DMS153 treated with DMSO at 0.1 percent for 48 hours (cell line): ENCODE results near the gene STARD8.
"Not testable (repeated sequence)": the region's sequence is repeated elsewhere in the genome, so short reads cannot be mapped to it uniquely, and the experiment has no call there.

ENCODE experiments used
- DNase-seq: peaks from one replicate; lab custom pipeline; 2025; ENCODE audit not compliant: unreplicated experiment; lab: John Stamatoyannopoulos, UW

The STARD8 gene

DNA sequence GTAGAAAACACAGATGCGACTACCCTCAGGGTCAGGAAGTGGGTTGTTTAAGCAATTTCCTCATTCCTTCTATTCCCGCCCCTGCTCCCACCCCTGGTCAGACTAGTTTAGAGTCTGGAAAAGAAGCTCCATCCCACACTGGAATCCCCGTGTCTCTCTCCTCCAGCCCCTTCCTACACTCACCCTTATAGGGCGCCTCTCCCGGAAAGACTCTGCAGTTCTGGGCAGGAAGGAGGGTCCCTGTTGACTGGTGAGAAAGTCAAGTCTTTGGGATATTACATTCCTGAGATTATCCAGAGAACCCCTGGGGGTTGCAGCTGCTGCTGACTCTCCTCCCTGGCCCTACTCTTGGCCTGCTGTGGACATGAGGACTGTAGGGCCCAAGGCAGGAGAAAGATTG is 11.9 kb downstream of the STARD8 start:
- no peak for DNase-seq

DNA sequence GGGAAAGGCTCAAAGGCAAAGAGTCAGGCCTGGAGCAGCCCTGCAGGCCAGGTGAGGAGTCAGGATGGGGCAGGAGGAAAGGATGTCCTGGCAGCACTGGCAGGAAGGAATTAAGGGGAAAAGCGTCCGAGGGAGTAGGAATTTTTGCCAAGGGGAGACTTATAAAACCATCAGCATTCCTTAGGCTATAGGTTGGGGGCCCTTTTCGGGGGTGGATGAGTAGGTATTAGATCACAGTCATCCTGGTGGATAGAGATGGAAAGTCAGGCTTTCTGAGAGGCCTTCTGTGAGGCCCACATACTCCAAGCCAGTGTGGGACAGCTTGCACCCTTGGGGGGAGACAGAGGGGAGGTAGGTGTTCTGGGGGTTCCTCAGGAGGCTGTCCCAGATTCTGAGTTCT is 12.3 kb downstream of the STARD8 start:
- no peak for DNase-seq

DNA sequence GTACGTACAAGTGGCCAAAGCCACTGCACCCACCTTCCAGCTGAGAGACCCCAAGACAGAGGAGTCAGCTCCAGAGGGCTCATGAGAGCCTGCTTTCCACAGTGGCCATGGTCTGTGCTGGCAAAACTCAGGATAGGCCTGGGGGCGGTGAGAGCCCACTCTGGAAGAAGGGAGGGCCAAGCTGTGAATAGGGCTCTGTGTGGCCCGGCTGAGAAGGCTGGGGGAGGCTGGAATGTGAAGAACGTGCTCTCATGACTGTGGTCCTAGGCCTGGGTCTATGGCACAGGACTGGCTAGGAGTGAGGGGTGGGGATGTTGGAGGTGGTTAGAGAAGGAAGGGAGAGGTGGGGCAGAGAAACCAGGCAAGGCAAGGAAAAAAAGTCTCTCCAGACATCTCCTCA is 13.3 kb downstream of the STARD8 start:
- no peak for DNase-seq

DNA sequence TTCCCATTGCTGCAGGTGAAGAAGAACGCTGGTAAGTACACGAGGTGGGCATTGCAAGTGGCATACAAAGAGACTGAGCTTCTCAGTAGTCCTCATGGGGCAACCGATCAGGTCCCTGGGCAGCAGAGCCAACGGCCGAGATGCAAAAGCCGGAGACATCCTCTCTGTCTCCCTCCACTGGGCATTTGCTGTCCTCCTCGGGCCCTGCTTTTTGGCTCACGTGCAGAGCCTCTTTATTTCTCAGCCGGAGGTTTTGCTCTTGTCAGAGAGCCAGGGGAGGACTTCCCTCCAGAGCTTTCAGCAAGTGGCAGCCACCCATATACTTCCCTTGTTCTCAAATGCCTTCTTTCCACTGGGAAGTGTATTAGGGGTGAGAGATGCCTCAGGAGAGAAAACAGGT is 18.0 kb downstream of the STARD8 start:
- no peak for DNase-seq

DNA sequence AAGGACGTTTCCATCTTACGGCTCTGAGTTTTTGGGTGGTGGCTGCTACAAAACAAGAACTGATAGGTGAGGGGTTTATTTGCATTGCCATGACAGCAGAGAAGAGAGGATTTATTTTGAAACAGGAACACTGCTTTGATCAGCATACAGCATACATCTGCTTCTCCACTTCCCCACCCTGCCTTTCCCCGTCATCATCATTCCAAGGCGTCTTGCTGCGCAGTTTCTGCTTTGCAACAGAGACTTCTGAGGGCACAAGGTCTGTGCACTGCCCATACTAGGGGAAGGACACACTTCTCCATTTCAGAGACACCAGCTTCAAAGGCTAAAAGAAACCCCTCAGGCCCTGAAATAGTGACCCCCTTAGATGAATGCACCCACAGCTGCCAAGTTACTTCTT is 19.1 kb downstream of the STARD8 start:
- DNase-seq: no peak

DNA sequence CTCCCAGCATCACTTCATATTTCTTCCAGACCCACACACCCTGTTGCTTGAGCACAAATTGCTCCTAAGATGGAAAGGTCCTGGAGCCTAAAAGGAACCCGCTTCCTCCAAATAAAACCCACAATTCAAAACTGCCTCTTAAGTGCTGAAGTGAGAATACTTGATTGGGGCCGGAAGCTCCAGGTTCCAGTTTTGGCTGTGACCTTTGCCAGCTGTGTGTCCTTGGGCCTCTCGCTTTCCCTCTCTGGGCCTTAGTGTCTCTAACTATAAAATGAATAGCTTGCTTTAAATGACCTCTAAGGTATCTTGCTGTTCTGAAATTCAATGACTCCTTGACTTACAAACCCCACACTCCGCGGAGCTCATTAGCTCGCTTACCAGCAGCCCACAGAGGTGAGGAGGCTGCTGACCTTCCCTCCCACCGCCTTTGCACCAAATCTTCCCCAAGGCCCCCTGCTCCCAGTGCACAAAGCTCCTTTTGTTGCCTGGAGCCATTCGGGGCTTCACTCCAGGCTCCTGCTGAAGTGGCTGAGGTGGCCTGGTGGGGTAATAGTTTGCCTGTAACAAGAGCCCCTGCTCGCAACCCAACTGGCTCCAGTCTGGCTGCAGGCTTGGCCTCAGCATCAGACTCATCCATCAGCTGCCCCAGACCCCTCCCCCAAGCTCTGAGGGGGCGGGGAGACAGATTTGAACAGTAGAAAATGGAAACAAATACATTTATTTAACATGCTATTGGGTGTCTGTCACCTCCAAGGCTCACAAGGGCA is 21.8 kb downstream of the STARD8 start:
- no peak for DNase-seq

DNA sequence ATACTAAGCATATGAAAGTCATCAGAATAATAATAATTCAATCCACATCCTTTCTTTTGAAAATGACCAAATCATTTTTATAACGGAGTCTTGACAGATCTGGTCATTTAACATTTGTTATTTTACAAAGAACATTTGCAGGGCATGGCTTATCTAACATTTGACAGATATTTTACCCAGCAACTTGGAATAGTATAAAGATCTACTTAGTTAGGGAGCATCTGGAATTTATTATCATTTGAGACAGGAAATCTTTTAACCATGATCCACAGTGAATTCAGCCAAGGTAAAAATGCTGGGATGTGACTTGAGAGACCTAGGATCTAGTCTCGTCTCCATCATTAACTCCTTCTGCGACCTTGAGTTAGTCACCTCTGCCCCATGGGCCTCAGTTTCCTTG is 22.4 kb downstream of the STARD8 start:
- DNase-seq: no peak

DNA sequence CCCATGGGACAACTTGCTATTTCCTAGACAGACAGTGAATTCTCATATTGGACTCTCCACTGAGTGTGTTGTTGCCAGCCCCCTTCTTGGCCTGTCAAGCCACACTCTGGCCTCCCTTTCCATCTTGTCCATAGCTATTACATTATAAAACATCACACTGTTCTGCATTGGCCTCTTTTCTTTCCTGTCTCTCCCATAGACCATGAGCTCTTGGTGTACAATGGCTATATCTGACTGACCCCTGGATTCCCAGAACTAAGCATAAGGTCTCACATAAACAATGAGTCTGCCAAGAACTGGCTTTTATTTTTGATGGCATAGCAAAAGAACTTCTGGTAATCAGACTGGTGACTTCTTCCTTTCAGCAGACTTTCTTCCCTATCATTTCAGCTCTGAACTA is 23.8 kb downstream of the STARD8 start:
- no peak for DNase-seq

DNA sequence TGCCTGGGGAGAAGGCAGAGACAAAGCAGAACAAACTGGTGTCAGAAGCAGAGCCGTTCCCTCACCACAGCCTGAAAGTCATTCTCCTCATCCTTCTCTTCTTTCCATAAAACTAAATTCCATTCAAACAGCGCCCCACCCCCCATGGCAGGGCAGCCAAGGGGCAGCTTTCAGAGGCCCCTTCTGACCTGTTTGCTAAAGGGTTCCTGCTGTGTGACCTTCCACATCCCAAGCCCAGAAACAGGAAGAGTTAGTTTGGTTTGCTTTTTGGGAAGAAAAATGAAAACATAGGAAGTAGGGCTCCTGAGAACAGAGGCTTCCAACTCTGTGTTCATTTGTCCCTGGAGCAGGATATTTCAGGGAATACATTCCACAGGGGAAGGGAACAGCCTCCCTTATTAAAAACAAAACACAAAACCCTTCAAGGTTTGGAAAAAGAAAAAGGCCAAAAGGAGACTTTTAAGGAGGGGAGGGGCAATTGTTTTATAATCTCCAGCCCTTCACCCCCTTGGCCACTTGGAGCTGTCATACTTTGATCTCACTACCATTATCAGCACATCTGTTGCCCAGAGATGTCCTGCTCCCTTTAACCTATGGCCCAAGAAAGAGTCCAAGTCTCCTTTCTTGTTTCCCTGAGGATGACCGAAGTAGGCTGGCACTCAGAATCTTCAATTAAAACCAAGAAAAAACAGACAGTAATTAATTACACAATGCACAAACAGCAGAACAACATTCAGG is 25.3 kb downstream of the STARD8 start:
- no peak for DNase-seq

DNA sequence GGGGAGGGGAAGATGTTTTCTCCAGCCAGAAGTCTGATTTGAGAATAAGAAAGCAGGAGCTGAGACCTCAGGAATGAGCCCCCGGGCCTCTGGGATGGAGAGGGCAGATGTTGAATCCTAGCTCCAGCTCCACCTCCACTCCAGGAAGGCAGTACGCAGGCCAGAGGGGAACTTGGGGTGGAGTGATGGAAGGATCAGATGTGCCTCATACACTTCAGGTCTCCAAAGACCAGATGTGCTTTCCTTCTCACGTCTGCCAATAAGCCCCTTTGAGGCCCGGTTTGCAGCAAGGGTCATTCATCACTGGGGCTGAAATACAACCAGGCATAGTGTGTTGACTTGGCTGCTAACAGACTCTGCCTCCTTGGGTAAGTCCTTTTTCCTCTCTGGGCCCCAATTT is 28.1 kb downstream of the STARD8 start:
- no peak for DNase-seq

DNA sequence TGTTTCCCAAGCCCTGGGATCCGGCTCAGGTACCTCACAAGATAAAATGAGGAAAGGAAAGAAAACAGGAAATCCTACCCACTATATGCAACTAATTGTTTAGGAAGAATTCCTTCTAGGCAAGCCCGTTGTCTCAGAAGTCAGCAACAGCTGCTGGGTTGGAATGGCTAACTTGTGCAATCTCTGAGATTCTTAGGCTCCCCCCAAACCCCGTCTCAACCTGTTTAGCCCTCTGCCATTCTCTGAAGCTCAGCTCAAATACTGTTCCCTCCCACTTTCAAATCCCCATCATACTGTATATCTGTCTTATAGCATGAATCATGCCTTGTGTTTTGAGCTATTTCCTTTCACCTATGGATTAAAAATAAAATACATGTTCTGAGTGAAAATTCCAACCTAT is 28.9 kb downstream of the STARD8 start:
- DNase-seq: no peak

DNA sequence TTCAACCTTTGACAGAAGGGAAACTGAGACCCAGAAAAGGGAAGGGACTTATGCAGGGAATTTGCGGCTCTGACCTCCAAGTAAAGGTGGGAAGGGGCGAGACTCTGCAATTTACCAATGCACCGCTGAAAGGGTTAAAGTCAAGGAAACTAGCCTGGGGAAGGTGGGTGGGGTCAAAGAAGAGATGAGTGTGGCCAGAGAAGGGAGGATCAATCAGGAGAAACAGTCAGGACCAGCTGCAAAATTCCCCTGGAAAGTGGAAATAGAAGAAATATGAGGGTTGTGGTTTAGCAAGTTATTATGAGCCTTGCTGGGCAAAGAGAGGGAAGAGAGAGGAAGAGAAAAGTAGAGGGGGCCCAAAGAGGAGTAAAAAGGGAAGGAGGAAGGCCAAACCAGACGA is 30.5 kb downstream of the STARD8 start:
- DNase-seq: no peak

DNA sequence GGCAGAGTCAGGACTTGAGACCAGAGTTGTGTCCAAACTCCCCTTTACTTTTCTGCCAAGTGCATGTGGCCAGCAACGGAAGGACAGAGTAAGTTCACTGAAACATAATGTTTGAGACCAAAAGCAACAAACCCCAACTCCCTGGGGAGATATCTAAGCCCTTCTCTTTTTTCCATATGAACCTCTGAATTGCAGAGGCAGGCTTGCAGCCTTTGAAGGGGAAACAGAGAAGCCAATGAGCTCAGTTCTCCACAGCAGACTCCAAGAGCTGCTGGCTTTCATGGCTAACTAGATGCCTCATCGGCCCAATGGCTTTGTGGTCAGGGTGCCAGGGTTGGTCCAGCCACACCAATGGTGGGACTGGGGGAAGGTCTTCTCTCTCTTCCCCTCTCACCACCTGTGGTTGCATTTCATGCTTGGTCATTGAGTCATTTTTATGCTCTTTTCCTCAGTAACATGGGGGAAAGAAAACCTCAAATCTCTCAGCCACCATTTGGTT is 34.0 kb downstream of the STARD8 start:
- DNase-seq: no peak

DNA sequence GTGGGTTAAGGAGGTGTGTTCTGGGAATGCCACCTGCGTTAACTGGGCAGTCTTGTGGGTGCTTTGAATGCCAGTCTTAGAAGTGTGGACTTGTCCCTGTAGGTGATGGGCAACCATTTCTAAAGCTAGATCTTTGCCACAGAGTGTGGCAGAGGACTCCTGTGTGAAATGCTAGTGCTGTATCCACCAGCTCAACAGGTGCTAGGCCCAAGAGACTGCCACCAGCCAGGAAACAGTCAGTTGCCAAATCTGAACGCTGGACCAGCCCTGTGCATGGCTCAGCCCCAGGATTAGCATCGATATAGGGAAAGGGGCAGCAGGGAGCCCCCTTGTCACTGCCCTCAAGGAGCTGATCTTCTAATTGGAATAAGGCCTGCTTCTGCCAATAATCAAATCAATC is 35.3 kb downstream of the STARD8 start:
- no peak for DNase-seq

DNA sequence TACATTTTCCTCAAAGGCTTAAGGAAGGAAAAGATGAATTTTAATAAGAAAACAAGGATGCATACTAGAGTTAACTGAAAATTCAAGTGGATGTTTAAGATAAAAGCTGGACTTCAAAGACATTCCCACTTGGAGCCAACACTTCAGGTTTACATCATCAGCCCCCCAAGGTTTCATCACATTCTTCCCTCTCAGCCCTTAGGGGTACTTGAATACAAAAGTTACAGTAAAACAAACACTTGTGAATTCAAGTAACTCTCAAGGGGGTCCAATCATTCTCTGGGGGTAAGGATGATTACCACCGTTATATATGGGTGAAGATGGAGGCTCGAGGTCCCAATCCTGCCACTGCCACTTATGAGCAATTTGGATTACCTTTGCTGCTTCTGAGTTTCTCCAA is 36.1 kb downstream of the STARD8 start:
- DNase-seq: no peak

DNA sequence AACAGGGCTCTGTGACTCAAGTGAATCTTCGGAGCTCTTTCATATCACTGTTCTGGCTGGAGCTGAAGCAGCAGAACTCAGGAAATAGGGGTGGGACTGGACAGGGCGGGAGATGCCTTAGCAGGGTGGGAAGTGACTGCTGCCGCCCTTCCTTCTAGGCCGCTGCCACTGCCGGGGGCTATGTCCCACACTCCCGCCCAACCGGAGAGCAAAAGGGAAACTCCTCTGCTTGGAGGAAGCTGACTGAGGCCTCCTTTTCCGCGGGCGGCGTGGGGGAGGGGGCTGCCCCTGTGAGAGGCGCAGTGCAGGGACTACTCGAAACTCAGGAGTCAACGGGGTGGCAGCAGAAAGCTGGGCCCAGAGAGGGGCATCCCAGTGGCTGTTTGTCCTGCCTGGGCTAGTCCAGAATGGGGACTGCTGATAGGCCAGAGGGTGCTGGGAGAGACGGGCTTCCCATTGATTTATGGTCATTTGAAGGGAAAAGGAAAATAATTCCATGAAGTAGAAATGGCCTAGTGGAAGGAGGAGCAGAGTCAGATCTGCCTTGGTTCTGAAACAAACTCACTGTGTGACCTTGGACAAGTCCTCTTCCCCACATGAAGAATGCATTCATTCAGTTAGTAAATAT is 36.9 kb downstream of the STARD8 start:
- DNase-seq: no peak

DNA sequence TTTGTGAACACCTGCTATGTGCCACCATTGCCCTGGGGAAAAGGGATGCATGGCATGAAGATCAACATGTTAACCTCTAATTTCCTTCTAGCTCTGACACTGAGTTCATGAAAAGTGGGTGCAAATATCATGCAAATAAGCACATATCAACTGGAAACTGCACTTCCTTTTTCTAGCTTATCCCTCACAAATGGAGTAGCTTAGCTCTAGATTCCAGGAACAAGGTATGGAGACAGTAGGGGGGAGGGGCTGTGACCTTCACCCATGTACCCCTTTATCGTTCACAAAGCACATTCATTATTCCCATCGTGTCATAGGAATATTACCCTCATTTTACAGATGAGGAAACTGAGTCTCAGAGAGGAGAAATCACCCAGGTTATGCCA is 37.4 kb downstream of the STARD8 start:
- DNase-seq: no peak

DNA sequence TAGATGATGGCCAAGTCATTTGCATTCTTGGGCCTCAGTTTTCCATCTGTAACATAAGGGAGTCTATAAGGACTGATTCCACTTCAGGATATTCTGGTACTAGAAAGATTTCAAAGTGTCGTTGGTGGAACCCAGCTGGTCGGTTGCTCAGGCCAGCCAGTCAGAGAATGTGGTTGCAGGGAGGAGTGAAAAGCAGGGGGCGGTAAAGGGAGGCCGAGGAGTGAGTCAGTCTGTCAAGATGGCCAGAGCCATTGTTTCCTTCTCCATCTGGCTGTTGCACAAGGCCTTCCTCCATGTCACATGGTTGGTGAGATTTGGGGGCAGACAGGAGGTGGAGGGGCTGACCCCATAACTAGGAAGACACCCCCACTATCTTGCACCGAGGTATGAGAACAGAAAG is 38.2 kb downstream of the STARD8 start:
- DNase-seq: no peak

DNA sequence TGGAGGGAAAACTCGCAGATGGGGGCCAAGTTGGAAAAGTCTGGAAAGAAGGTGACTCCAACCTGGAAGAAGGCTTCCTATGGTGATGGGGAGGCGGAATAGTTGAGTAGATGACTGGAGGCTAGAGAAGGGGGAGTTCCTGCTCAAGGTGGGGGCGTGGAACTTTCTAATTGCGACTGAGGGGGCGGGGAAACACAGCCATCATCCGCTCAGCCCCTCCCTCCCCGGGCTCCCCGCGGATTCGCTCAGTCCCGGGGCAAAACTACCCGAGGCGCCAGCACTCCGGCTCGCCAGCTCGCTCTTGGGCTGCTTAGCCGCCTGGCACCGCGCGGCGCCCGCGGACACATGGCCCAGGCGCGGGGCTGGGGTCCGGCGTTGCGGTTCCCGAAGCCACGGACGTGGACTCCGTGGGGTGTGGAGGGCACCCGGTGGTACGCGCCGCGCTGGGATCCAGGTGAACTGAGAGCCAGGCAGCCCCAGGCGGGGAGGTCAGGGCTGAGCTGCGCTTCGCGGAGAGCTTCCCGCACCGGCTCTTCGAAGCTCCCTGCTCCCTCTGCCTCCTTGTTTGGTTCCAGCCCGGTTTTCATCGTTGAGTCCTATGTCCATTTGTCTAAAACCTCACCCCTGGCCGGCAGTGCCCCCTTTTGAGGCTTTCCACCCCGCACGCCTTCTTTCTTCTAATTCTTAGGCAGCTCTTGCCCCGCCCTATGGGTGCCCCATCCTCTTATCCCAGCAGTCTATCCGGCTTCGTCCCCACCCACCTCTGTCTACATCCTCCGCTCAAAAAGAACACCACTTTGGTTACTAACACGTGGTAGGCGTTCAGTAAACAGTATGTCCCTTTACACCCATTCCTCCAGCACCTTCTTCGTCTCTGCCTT is 38.9 kb downstream of the STARD8 start:
- DNase-seq: no peak

DNA sequence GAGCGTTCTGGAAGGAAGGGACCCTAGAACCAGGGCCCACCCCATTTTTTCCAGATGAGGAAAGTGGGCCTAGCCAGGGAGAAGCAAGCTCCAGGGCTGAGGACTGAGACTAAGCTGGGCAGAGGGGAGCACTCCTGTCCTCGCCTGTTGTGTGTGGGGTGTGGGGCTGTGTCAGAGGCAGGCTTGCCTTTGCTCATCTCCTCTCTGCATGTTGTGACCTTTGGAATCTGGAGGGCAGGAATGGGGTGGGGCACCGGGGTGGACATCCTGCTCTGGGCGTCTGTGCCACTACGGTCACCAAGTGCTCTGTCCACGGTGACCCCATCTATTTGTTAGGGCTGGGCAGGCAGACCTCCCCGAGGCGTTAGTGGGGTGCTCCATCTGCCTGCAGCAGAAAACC is 41.5 kb downstream of the STARD8 start:
- not testable (repeated sequence) for DNase-seq

DNA sequence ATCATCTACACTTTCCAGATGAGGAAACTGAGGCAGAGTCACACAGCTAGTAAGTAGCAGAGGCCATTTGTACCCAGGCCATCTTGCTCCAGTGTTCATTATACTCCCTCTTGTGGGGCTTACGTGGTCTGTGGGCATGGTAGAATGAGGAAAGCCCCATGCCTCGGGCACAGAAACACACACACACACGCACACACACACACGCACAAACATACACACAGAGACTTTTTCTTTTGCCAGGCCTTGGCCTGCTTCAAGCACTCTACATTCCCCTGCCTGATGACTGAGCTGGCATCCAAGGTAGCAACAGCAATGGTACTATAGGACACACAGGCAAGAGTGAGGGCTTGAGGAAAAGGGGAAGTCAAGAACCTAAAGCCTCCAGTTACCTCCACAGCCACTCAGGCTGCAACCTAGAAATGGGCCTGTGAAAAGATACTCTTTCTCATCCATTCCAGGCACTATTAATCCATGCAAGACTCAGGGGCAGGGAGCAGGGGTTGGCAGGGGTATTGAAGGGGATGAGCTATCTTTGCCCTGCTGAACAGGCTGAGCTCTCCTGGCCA is 43.6 kb downstream of the STARD8 start:
- no peak for DNase-seq
